Progenitor cell of endocrine pancreas (in vitro differentiated cells): ENCODE measurements around the gene OR8B12. TPM values are rescaled to one million over a fixed set of nuclear protein-coding genes. Genes with fewer than 3 reads are reported as not detected.
A peak's percentile ranks its signal among the peaks of the same experiment; 100 is the strongest.

Experiments
- DNase-seq: peaks from one replicate; pipeline ENCODE4 v3.0.0; 2021; ENCODE audit warnings: low spot score; ENCODE audit not compliant: unreplicated experiment
- H3K27ac Mint-ChIP-seq: 2 replicates; pipeline ENCODE4 v1.8.0; 2021; ENCODE audit warnings: mild to moderate bottlenecking, moderate library complexity, mixed read lengths
- H3K27me3 Mint-ChIP-seq: 2 replicates; pipeline ENCODE4 v1.8.0; 2021; ENCODE audit warnings: mixed read lengths
- H3K36me3 Mint-ChIP-seq: 2 replicates; pipeline ENCODE4 v1.8.0; 2022; ENCODE audit warnings: mixed read lengths; ENCODE audit not compliant: insufficient read depth
- H3K4me1 Mint-ChIP-seq: 2 replicates; pipeline ENCODE4 v1.8.0; 2021; ENCODE audit warnings: low read depth, mixed read lengths
- H3K4me3 Mint-ChIP-seq: 2 replicates; pipeline ENCODE4 v1.8.0; 2021; ENCODE audit warnings: low read depth, mild to moderate bottlenecking, moderate library complexity, mixed read lengths
- H3K9me3 Mint-ChIP-seq: 2 replicates; pipeline ENCODE4 v1.8.0; 2021; ENCODE audit warnings: low read depth, mixed read lengths
- CTCF ChIP-seq: fragments of 200-600 bp; sonication (generic); IDR thresholded peaks from one replicate; pipeline ENCODE4 v1.5.0; 2021; ENCODE audit warnings: antibody characterized with exemption, mild to moderate bottlenecking; ENCODE audit not compliant: unreplicated experiment
- total RNA-seq: library from RNA; stranded (reverse); gene quantifications from 2 replicates; pipeline ENCODE4 v1.2.1, GENCODE V29; 2021

Gene OR8B12
- total RNA-seq, 1 donor from 2014 or later, result not detected

GRCh38 chr11:124583781-124584180 is 40.3 kb upstream of the OR8B12 start:
- no peak for TF ChIP-seq CTCF
- H3K27me3 Mint-ChIP-seq, result peaks cover 10% of the 10 kb centered on the region
- no peaks in the 10 kb centered on the region for H3K9me3 Mint-ChIP-seq

GRCh38 chr11:124582565-124582964 is 39.1 kb upstream of the OR8B12 start:
- Mint-ChIP-seq H3K9me3 (no peaks in the 10 kb centered on the region), H3K4me3 (no peak overlapping the region), H3K27me3 (peaks cover 16% of the 10 kb centered on the region), H3K4me1 (peaks cover 24% of the 10 kb centered on the region), H3K36me3 (no peaks in the 10 kb centered on the region), H3K27ac (no peak overlapping the region)
- no peak for TF ChIP-seq CTCF
- DNase-seq, result no peak

More at GRCh38 chr11:124583781-124584180, 40.3 kb upstream of the OR8B12 start:
- Mint-ChIP-seq H3K4me3 (no peak overlapping the region), H3K4me1 (peaks cover 20% of the 10 kb centered on the region), H3K27ac (no peak overlapping the region), H3K36me3 (no peaks in the 10 kb centered on the region)
- no peak for DNase-seq

- Mint-ChIP-seq H3K9me3 (no peaks in the 10 kb centered on the region), H3K36me3 (no peaks in the 10 kb centered on the region), H3K27me3 (peaks cover 21% of the 10 kb centered on the region), H3K27ac (peak overlapping the region; percentile 66), H3K4me1 (peaks cover 24% of the 10 kb centered on the region), H3K4me3 (no peak overlapping the region)
- no peak for TF ChIP-seq CTCF
- no peak for DNase-seq
Measured at GRCh38 chr11:124581817-124582216, 38.4 kb upstream of the OR8B12 start.

- Mint-ChIP-seq H3K4me3 (no peak overlapping the region), H3K27ac (no peak overlapping the region)
Measured at GRCh38 chr11:124578761-124579160, 35.3 kb upstream of the OR8B12 start.

GRCh38 chr11:124577716-124578427 is 34.4 kb upstream of the OR8B12 start:
- Mint-ChIP-seq H3K4me3 (no peak overlapping the region), H3K27ac (no peak overlapping the region), H3K27me3 (peaks cover 19% of the 10 kb centered on the region), H3K9me3 (peaks cover 12% of the 10 kb centered on the region), H3K36me3 (no peaks in the 10 kb centered on the region), H3K4me1 (peaks cover 12% of the 10 kb centered on the region)
- TF ChIP-seq CTCF, result no peak
- no peak for DNase-seq

More at GRCh38 chr11:124578761-124579160, 35.3 kb upstream of the OR8B12 start:
- TF ChIP-seq CTCF, result no peak
- H3K36me3 Mint-ChIP-seq, result no peaks in the 10 kb centered on the region
- peaks cover 19% of the 10 kb centered on the region for H3K27me3 Mint-ChIP-seq
- peaks cover 9% of the 10 kb centered on the region for H3K9me3 Mint-ChIP-seq
- no peak for DNase-seq
- H3K4me1 Mint-ChIP-seq, result peaks cover 15% of the 10 kb centered on the region
